BJ (cell line): ENCODE data around the gene PEX19. TPM values are rescaled to one million over a fixed set of nuclear protein-coding genes. Genes with fewer than 3 reads are reported as not detected.

Experiments used
- CTCF ChIA-PET: fragments of 350-600 bp; formaldehyde crosslinking; extraction: SDS; loops from one replicate; lab custom pipeline; 2021; ENCODE audit warnings: antibody characterized with exemption, inconsistent platforms; lab: Yijun Ruan, JAX
- POLR2A ChIA-PET: fragments of 300-600 bp; sonication (Branson Sonifier 250); formaldehyde crosslinking; extraction: SDS; loops from one replicate; lab custom pipeline; 2021; ENCODE audit warnings: antibody characterized with exemption; lab: Charles Lee
- DNase-seq: peaks from one replicate; pipeline ENCODE4 v3.0.0-alpha.2; 2011; ENCODE audit warnings: low read depth
- H3K27me3 ChIP-seq: 2 replicates; pipeline ENCODE4 v1.6.0; 2011; ENCODE audit warnings: low read length; ENCODE audit not compliant: control insufficient read depth, insufficient read depth
- H3K36me3 ChIP-seq: 2 replicates; pipeline ENCODE4 v1.5.1; 2011; ENCODE audit warnings: low read length; ENCODE audit not compliant: control insufficient read depth, insufficient read depth
- H3K4me3 ChIP-seq: 2 replicates; pipeline ENCODE4 v1.5.1; 2011; ENCODE audit warnings: low read depth, mild to moderate bottlenecking, control low read depth, low read length
- polyA plus RNA-seq: library from polyadenylated mRNA; depleted of rRNA; stranded (reverse); fragments of >200 nt; gene quantifications from 2 replicates; pipeline ENCODE4 v1.2.3, GENCODE V29; 2011
- TF ChIP-seq, protein P1 (sequence below): IDR thresholded peaks from 2 replicates; pipeline ENCODE4 v1.5.1; 2011; ENCODE audit warnings: low read depth, mild to moderate bottlenecking, control low read depth, inconsistent platforms, low read length, moderate library complexity; ENCODE audit not compliant: insufficient read depth

The PEX19 gene
- polyA plus RNA-seq, 1 experiment: 52.6 TPM

DNA sequence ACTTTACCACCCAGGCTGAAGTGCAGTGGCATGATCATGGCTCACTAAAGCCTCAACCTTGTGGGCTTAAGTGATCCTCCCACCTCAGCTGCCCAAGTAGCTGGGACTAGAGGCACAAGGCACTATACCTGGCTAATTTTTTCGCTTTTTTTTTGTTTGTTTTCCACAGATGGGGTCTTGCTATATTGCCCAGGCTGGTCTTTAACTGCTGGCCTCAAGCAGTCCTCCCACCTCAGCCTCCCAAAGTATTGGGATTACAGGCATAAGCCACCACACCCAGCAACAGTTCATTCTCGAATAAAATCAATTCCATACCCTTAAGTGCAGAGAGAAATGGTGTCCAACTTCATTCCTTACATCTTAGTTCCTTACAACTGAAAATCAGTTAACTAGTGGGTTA, 47.4 kb downstream of the PEX19 start:
- H3K4me3 ChIP-seq: no peak overlapping the region
- ChIA-PET POLR2A (no interaction called here), CTCF (interaction anchor here (0.9 to 6.5 kb wide), 3 partner anchors 11 to 14 kb away, joined by 3 to 43 read pairs (median 3); no protein-coding TSS in a partner anchor)
- TF ChIP-seq, protein P1, sequence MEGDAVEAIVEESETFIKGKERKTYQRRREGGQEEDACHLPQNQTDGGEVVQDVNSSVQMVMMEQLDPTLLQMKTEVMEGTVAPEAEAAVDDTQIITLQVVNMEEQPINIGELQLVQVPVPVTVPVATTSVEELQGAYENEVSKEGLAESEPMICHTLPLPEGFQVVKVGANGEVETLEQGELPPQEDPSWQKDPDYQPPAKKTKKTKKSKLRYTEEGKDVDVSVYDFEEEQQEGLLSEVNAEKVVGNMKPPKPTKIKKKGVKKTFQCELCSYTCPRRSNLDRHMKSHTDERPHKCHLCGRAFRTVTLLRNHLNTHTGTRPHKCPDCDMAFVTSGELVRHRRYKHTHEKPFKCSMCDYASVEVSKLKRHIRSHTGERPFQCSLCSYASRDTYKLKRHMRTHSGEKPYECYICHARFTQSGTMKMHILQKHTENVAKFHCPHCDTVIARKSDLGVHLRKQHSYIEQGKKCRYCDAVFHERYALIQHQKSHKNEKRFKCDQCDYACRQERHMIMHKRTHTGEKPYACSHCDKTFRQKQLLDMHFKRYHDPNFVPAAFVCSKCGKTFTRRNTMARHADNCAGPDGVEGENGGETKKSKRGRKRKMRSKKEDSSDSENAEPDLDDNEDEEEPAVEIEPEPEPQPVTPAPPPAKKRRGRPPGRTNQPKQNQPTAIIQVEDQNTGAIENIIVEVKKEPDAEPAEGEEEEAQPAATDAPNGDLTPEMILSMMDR: no peak
- H3K27me3 ChIP-seq: no peaks in the 10 kb centered on the region
- DNase-seq: no peak
- H3K36me3 ChIP-seq: peaks cover 14% of the 10 kb centered on the region

GRCh38 chr1:160236806-160237205, 48.1 kb downstream of the PEX19 start:
- Histone ChIP-seq H3K4me3 (no peak overlapping the region), H3K36me3 (peaks cover 14% of the 10 kb centered on the region), H3K27me3 (no peaks in the 10 kb centered on the region)
- TF ChIP-seq, protein P1: no peak
- POLR2A ChIA-PET: no interaction called here
- CTCF ChIA-PET: interaction anchor here (2.5 kb wide), 1 partner anchor 15 kb away, joined by 13 read pairs; no protein-coding TSS in a partner anchor
- no peak for DNase-seq

- H3K27me3 ChIP-seq: no peaks in the 10 kb centered on the region
- CTCF ChIA-PET: interaction anchor here (0.6 to 2.8 kb wide), 11 partner anchors 8 to 255 kb away, joined by 3 to 7 read pairs (median 4); no protein-coding TSS in a partner anchor
- TF ChIP-seq, protein P1: no peak
- H3K4me3 ChIP-seq: no peak overlapping the region
- no peak for DNase-seq
- POLR2A ChIA-PET: no interaction called here
- peaks cover 8% of the 10 kb centered on the region for H3K36me3 ChIP-seq
These were observed 52.0 kb downstream of the PEX19 start for GRCh38 chr1:160232911-160233310.

GRCh38 chr1:160228431-160228830, 56.5 kb downstream of the PEX19 start:
- CTCF ChIA-PET: interaction anchor here (0.7 to 3.4 kb wide), 5 partner anchors 9 to 143 kb away, joined by 3 to 24 read pairs (median 4); no protein-coding TSS in a partner anchor
- no peaks in the 10 kb centered on the region for H3K27me3 ChIP-seq
- peaks cover 21% of the 10 kb centered on the region for H3K36me3 ChIP-seq
- DNase-seq: no peak
- POLR2A ChIA-PET: no interaction called here
- no peak overlapping the region for H3K4me3 ChIP-seq
- TF ChIP-seq, protein P1: no peak

DNA sequence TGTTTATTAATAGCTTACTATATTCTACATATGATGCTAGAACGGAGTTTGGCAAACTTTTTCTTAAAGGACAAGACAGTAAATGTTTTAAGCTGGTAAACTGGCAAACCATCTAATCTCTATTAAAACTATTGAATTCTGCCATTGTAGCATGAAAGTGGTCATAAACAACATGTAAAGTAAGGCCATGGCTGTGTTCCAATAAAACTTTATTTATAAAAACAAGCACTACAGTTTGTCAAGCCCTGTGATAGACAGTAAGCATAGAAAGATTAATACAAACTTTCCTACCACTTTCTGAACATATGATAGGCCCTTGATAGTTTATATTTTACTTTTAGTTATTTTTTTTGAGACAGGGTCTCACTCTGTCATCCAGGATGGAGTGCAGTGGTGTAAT, 57.4 kb downstream of the PEX19 start:
- H3K36me3 ChIP-seq: peaks cover 25% of the 10 kb centered on the region
- DNase-seq: no peak
- H3K4me3 ChIP-seq: no peak overlapping the region
- TF ChIP-seq, protein P1: no peak
- ChIA-PET CTCF (interaction anchor here (0.8 to 3.4 kb wide), 5 partner anchors 8 to 126 kb away, joined by 3 to 24 read pairs (median 3); no protein-coding TSS in a partner anchor), POLR2A (no interaction called here)
- no peaks in the 10 kb centered on the region for H3K27me3 ChIP-seq
